AG09309 (cell line): ENCODE data around the gene RNF8.
"Not testable (repeated sequence)": the region's sequence is repeated elsewhere in the genome, so short reads cannot be mapped to it uniquely, and the experiment has no call there.

Source experiments
- DNase-seq: peaks from one replicate; pipeline ENCODE4 v3.0.0-alpha.2; 2010; ENCODE audit warnings: low read depth
- H3K4me3 ChIP-seq: 2 replicates; pipeline ENCODE4 v1.5.1; 2011; ENCODE audit warnings: mild to moderate bottlenecking, low read depth, low read length, moderate library complexity; ENCODE audit not compliant: control insufficient read depth
- TF ChIP-seq, protein P1 (sequence below): IDR thresholded peaks from 2 replicates; pipeline ENCODE4 v1.5.1; 2011; ENCODE audit warnings: mild to moderate bottlenecking, low read depth, low read length, inconsistent platforms; ENCODE audit not compliant: insufficient read depth, control insufficient read depth; ENCODE audit errors: missing control alignments

Gene RNF8

DNA sequence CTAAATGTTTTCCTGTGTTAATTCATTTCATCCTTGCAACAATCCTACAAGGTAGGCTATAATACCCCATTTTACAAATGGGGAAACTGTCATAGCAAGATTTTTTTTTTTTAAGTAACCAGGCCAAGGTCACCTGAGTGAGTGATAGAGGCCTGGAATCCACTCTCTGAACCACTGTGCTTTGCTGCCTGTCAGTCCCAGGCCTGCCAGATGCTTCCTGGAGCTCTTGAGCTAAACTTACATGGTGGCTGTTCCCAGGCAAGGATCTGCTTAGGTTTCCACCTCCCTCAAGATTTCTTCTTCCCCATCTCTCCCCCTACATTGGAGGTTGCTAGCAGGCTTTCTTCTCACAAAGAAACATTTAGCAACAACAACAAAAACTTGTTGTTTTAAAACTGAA, 32.7 kb upstream of the RNF8 start:
- no peak for DNase-seq
- no peak overlapping the region for H3K4me3 ChIP-seq
- TF ChIP-seq, protein P1, sequence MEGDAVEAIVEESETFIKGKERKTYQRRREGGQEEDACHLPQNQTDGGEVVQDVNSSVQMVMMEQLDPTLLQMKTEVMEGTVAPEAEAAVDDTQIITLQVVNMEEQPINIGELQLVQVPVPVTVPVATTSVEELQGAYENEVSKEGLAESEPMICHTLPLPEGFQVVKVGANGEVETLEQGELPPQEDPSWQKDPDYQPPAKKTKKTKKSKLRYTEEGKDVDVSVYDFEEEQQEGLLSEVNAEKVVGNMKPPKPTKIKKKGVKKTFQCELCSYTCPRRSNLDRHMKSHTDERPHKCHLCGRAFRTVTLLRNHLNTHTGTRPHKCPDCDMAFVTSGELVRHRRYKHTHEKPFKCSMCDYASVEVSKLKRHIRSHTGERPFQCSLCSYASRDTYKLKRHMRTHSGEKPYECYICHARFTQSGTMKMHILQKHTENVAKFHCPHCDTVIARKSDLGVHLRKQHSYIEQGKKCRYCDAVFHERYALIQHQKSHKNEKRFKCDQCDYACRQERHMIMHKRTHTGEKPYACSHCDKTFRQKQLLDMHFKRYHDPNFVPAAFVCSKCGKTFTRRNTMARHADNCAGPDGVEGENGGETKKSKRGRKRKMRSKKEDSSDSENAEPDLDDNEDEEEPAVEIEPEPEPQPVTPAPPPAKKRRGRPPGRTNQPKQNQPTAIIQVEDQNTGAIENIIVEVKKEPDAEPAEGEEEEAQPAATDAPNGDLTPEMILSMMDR: no peak

DNA sequence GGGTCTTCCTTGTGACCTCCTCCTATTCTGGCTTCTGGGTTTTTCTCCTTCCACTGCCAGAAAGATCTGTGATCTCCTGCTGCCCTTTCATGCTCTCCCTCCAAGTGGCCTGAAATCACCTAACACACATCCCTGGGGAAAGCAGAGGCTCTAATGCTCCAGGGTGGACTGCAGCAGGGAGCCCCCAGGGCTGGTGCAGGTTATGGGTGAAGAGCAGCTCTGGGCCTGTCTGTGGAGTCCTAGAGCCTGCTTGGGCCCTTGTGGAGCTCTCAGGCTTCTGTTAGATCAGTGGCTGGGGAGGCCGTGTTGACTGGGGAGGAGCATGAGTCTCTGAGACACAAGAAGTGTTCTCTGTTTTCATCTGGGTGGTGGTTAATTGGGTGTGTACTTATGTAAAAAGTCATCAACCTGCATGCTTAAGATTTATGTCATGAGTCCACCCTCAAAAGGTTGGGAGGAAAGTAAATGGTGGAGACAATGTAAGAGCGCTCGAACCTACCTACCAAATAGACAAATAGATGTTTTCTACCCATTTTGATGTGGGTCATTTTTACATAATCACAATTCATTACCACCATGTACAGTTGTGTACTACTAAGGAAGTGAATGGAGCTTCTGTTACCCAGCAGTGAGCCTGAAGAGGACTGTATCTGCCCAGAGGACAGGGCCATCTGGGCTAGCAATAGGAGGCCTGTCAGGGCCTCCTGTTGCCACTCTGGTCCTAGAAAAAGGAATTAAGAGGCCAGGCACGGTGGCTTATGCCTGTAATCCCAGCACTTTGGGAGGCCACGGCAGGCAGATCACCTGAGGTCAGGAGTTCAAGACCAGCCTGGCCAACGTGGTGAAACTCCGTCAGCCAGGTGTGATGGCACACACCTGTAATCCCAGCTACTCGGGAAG, 32.0 kb upstream of the RNF8 start:
- TF ChIP-seq, protein P1: no peak
- no peak overlapping the region for H3K4me3 ChIP-seq
- no peak for DNase-seq

DNA sequence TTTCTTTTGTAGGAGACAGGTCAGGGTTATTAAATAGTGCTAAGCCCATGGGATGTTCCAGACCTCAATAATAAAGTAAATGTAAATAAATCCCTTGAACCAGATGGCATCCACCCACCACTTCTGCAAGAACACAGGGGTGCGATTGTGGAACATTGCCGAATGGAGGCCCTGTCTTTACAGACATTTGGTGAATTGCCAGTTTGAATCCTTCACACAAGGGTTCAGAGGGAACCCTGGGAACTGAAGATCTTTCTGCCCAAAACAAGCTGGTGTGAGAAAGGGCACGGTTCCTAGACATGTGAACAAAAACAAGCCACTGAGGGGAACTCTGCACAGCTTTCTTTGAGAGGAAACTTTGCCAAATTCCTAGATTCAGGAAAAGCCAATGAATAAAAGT, 30.2 kb upstream of the RNF8 start:
- TF ChIP-seq, protein P1: no peak

DNA sequence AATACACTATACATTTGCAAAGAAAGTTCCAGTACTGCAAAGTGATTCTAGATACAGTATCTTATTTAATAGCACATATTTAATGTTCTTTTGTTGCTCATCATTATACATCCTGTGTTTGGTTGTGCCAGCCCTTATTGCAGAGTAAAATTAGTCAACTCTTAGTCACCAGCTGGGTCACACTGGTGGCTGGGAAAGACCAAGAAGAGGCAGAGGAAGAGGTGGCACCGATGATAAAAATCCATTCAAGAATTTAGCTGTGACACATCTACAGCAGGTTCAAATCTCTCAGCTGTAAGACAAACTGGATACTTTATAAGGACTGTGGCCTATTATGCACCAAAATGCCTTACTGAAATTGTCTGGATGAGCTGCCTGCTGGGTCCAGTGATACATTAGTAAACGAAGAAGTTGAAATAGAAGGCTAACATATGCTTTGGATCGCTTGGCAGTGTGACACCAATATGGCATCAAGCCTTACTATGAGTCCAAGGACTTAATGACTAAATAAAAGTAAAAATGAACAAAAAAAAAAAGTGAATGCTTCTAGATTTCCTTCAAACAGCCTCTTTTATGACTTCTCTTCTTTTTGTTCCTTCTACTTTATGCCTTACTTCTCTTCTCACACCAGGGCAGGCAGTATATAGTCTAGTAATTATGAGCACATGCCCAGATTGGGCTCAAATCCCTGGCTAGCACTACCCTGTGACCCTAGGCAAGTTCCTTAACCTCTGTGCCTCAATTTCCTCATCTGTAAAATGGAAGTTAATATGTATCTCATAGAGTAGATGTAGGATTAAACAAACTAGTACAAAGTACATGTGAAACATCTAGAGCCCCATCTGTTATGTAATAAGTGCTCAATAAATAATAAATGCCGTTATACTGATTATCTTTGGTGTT, 29.4 kb upstream of the RNF8 start:
- TF ChIP-seq, protein P1: no peak
- no peak for DNase-seq

More for the DNA sequence above, 30.2 kb upstream of the RNF8 start:
- no peak overlapping the region for H3K4me3 ChIP-seq
- no peak for DNase-seq

DNA sequence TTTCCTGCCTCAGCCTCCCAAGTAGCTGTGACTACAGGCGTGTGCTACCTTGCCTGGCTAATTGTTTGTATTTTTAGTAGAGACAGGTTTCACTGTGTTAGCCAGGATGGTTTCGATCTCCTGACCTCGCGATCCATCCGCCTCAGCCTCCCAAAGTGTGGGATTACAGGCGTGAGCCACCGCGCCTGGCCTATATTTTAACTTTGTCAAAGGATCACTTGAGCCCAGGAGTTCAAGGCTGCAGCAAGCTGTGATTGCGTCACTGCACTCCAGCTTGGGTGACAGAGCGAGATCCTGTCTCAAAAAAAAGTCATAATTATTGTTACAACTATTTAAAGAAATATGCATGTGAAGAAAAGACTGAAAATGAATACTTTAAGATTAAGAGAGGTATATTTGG, 23.4 kb upstream of the RNF8 start:
- not testable (repeated sequence) for H3K4me3 ChIP-seq, DNase-seq

More for the DNA sequence above, 29.4 kb upstream of the RNF8 start:
- H3K4me3 ChIP-seq: no peak overlapping the region

DNA sequence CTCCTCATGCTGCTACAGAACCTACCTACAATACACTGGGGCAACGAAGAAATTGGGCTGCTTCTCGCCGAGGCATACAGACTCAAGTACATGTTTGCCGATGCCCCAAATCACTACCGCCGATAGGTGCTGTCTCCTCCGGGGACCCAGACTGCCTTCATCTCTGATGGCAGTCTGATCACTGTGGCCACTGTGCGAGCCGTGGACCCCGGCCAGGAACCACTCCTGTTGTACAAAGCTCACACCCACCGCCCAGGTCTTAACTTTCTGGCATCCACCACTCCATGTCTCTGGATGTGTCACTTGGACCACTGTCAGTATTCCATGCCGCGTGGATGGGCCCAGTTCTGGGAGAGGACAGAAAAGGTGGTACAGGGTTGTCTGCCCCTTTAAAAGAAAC, 22.7 kb upstream of the RNF8 start:
- no peak overlapping the region for H3K4me3 ChIP-seq
- DNase-seq: no peak
- TF ChIP-seq, protein P1: no peak

DNA sequence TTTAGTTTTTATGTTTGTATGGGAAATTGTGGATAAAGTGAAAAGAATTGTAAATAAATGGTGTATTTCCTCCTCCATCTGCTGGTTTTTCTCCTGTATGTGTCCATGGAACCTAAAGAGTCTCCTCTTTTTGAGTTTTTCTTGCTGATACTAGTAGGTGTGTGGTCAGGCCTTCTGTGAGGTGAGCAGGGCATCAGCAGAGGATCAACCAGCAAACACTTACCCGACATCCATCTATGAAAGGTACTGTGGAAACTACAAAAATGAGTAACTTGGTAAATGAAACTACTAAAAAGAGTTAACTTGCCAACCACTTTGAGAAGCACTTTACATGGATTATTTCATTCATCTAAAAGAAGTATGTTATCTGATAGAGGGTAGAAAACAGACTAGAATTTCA, 20.9 kb upstream of the RNF8 start:
- DNase-seq: no peak
- TF ChIP-seq, protein P1: no peak
- no peak overlapping the region for H3K4me3 ChIP-seq
